Measurements from ENCODE around the gene MED13L. TPM values are rescaled to one million over a fixed set of nuclear protein-coding genes. Genes with fewer than 3 reads are reported as not detected.

The MED13L gene
- total and polyA plus RNA-seq, 2 experiments from 2014 or later, result 11.7 to 88.7 TPM

GRCh38 chr12:115973968-115974724 lies 303.3 kb downstream of the MED13L start:
- Histone ChIP-seq H2AFZ (no peak overlapping the region), H3K9me3 (ENCODE audit: low read depth) (no peaks in the 10 kb centered on the region), H3K79me2 (ENCODE audit: insufficient read depth) (peaks cover 39% of the 10 kb centered on the region), H3K4me3 (no peak overlapping the region), H3K4me2 (ENCODE audit: unreplicated experiment) (no peak overlapping the region), H3K27ac (no peak overlapping the region), H3K4me1 (ENCODE audit: insufficient read depth) (peaks cover 5% of the 10 kb centered on the region), H3K36me3 (ENCODE audit: low read depth) (peaks cover 66% of the 10 kb centered on the region), H3K9ac (no peak overlapping the region), H3F3A (ENCODE audit: insufficient read depth) (no peaks in the 10 kb centered on the region), H3K9me2 (ENCODE audit: insufficient read depth) (no peaks in the 10 kb centered on the region), H4K20me1 (ENCODE audit: insufficient read depth) (no peaks in the 10 kb centered on the region), H3K27me3 (replicated peaks; ENCODE audit: insufficient read depth) (no peaks in the 10 kb centered on the region)
- TF ChIP-seq EZH2phosphoT487 (IDR thresholded peaks at IDR 0.05; ENCODE audit: insufficient read depth, low read depth) (no peak), EZH2 (IDR thresholded peaks at IDR 0.05; ENCODE audit: insufficient read depth, poor library complexity, severe bottlenecking) (no peak)
- DNase-seq, result no peak
- 99 to 100% methylated on average over 3 of the region's 3 CpGs for WGBS, 2 experiments (ENCODE audit: low coverage in 1 of 2, low lambda C conversion rate in 2 of 2, missing lambda C conversion rate in 2 of 2)
- in situ Hi-C loops (cut with MboI), result no loop called here

- WGBS, 2 experiments (ENCODE audit: low coverage in 1 of 2, low lambda C conversion rate in 2 of 2, missing lambda C conversion rate in 2 of 2), result 94 to 100% methylated on average over 1 of the region's 1 CpG
- no peak for TF ChIP-seq EZH2phosphoT487 (IDR thresholded peaks at IDR 0.05; ENCODE audit: insufficient read depth, low read depth)
- no peak for TF ChIP-seq EZH2 (IDR thresholded peaks at IDR 0.05; ENCODE audit: insufficient read depth, poor library complexity, severe bottlenecking)
- peaks cover 72% of the 10 kb centered on the region for H3K36me3 ChIP-seq (ENCODE audit: low read depth)
- peaks cover 31% of the 10 kb centered on the region for H3K79me2 ChIP-seq (ENCODE audit: insufficient read depth)
- H3K9me2 ChIP-seq (ENCODE audit: insufficient read depth), result no peaks in the 10 kb centered on the region
- DNase-seq, result no peak
- no peaks in the 10 kb centered on the region for H3F3A ChIP-seq (ENCODE audit: insufficient read depth)
- no peaks in the 10 kb centered on the region for H4K20me1 ChIP-seq (ENCODE audit: insufficient read depth)
- no peaks in the 10 kb centered on the region for H3K27me3 ChIP-seq (replicated peaks; ENCODE audit: insufficient read depth)
- no peak overlapping the region for H3K4me2 ChIP-seq (ENCODE audit: unreplicated experiment)
- in situ Hi-C loops (cut with MboI), result no loop called here
- no peak overlapping the region for H3K27ac ChIP-seq
- H3K9me3 ChIP-seq (ENCODE audit: low read depth), result no peaks in the 10 kb centered on the region
- no peak overlapping the region for H3K4me3 ChIP-seq
- H3K4me1 ChIP-seq (ENCODE audit: insufficient read depth), result peaks cover 5% of the 10 kb centered on the region
- no peak overlapping the region for H3K9ac ChIP-seq
- H2AFZ ChIP-seq, result no peak overlapping the region
These were observed 304.4 kb downstream of the MED13L start for GRCh38 chr12:115973066-115973465.

GRCh38 chr12:115972241-115972640 lies 305.3 kb downstream of the MED13L start:
- Histone ChIP-seq H3K4me1 (ENCODE audit: insufficient read depth) (peaks cover 5% of the 10 kb centered on the region), H3K9me2 (ENCODE audit: insufficient read depth) (no peaks in the 10 kb centered on the region), H3K4me2 (ENCODE audit: unreplicated experiment) (no peak overlapping the region), H3K36me3 (ENCODE audit: low read depth) (peaks cover 76% of the 10 kb centered on the region), H3K79me2 (ENCODE audit: insufficient read depth) (peaks cover 30% of the 10 kb centered on the region), H3F3A (ENCODE audit: insufficient read depth) (no peaks in the 10 kb centered on the region), H3K4me3 (no peak overlapping the region), H3K9me3 (ENCODE audit: low read depth) (no peaks in the 10 kb centered on the region), H2AFZ (no peak overlapping the region), H4K20me1 (ENCODE audit: insufficient read depth) (no peaks in the 10 kb centered on the region), H3K9ac (no peak overlapping the region), H3K27ac (no peak overlapping the region), H3K27me3 (replicated peaks; ENCODE audit: insufficient read depth) (no peaks in the 10 kb centered on the region)
- TF ChIP-seq EZH2phosphoT487 (IDR thresholded peaks at IDR 0.05; ENCODE audit: insufficient read depth, low read depth), result no peak
- no peak for TF ChIP-seq EZH2 (IDR thresholded peaks at IDR 0.05; ENCODE audit: insufficient read depth, poor library complexity, severe bottlenecking)
- 95 to 98% methylated on average over 4 of the region's 4 CpGs for WGBS, 2 experiments (ENCODE audit: low coverage in 1 of 2, low lambda C conversion rate in 2 of 2, missing lambda C conversion rate in 2 of 2)
- in situ Hi-C loops (cut with MboI), result no loop called here
- no peak for DNase-seq

- H3K36me3 ChIP-seq (ENCODE audit: low read depth), result peaks cover 77% of the 10 kb centered on the region
- H3K4me3 ChIP-seq, result no peak overlapping the region
- in situ Hi-C loops (cut with MboI), result no loop called here
- no peaks in the 10 kb centered on the region for H3K9me3 ChIP-seq (ENCODE audit: low read depth)
- H4K20me1 ChIP-seq (ENCODE audit: insufficient read depth), result 0 out of 2 replicates have a peak, but pooled peaks cover 3% of the 10 kb centered on the region
- peaks cover 8% of the 10 kb centered on the region for H3K4me1 ChIP-seq (ENCODE audit: insufficient read depth)
- no peak for DNase-seq
- H3K9me2 ChIP-seq (ENCODE audit: insufficient read depth), result no peaks in the 10 kb centered on the region
- no peaks in the 10 kb centered on the region for H3K27me3 ChIP-seq (replicated peaks; ENCODE audit: insufficient read depth)
- no peak overlapping the region for H3K9ac ChIP-seq
- H3K79me2 ChIP-seq (ENCODE audit: insufficient read depth), result peaks cover 8% of the 10 kb centered on the region; the same call in 1 of the 2 replicates
- WGBS, 2 experiments (ENCODE audit: low coverage in 1 of 2, low lambda C conversion rate in 2 of 2, missing lambda C conversion rate in 2 of 2), result 87 to 91% methylated on average over 7 of the region's 7 CpGs
- peaks cover 28% of the 10 kb centered on the region for H3F3A ChIP-seq (ENCODE audit: insufficient read depth)
- H3K4me2 ChIP-seq (ENCODE audit: unreplicated experiment), result no peak overlapping the region
- no peak overlapping the region for H3K27ac ChIP-seq
- no peak overlapping the region for H2AFZ ChIP-seq
- TF ChIP-seq EZH2 (IDR thresholded peaks at IDR 0.05; ENCODE audit: insufficient read depth, poor library complexity, severe bottlenecking) (no peak), EZH2phosphoT487 (IDR thresholded peaks at IDR 0.05; ENCODE audit: insufficient read depth, low read depth) (no peak)
These were observed 309.3 kb downstream of the MED13L start for GRCh38 chr12:115968211-115968610.
